ENCODE measurements around the gene SMIM36.
"Not testable (repeated sequence)": the region's sequence is repeated elsewhere in the genome, so short reads cannot be mapped to it uniquely, and the experiment has no call there.

Gene SMIM36

GRCh38 chr17:55454906-55455474, 56.3 kb downstream of the SMIM36 start:
- DNase-seq (ENCODE audit: low read depth in 2 of 2) = no peak

- no peak for DNase-seq (ENCODE audit: low read depth in 2 of 2)
Measured at GRCh38 chr17:55453839-55454557, 57.3 kb downstream of the SMIM36 start.

GRCh38 chr17:55452139-55452790, 59.0 kb downstream of the SMIM36 start:
- DNase-seq (ENCODE audit: low read depth in 2 of 2) = no peak

- DNase-seq (ENCODE audit: low read depth in 2 of 2) = no peak
Measured at GRCh38 chr17:55451758-55452138, 59.5 kb downstream of the SMIM36 start.

- no peak for DNase-seq (ENCODE audit: low read depth in 2 of 2)
Measured at GRCh38 chr17:55451203-55451641, 60.0 kb downstream of the SMIM36 start.

- no peak for DNase-seq (ENCODE audit: low read depth in 2 of 2)
Measured at GRCh38 chr17:55450232-55450825, 60.9 kb downstream of the SMIM36 start.

DNA sequence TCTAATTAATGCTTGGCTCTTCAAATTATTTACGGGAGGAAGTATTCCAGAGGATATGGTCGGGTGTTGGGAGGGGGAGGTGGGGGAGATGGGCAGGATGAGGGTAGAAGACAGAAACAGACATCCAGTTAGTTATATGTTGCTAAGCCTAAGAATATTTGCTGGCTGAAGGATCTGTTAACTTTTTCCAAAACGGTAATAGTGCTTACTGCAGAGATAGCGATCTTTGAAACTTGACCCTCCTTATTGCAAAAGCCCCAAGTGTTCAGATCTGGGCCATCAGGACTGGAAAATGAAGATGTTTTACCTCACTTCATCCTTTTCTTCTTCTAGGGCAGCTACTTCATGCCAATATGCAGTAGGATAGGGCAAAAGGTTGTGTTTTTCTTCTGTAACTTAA, 62.6 kb downstream of the SMIM36 start:
- no peak for DNase-seq (ENCODE audit: low read depth in 2 of 2)

DNA sequence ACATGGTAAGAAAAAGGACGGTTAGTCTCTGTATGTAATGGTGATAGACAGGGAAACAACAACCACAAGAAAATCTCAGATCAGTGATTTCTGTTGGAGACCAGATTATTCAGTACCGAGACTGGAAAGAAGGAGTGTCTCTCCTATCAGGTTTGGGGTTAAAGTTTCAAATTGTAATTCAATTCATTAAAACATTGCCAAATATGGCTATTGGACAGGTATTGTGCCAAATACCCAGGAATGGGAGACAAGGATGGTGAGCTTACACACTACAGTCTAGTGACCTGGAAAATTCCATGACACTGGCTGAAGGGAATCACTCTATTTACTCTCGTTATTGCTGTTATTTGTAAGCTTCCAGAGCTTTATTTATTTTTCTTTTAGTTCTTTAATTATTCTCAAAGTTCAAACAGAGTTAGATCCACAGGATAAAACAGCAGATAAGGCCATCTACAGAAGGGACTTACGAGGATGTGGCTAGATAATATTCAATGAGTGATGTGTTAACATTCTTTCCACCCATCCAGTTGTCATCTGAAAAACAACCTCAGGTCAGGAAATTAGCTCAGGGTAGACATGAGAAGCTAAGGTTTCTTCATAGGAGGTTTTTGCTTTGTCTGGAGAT, 64.6 kb downstream of the SMIM36 start:
- no peak for DNase-seq (ENCODE audit: low read depth in 2 of 2)

GRCh38 chr17:55446004-55446403, 65.2 kb downstream of the SMIM36 start:
- DNase-seq (ENCODE audit: low read depth in 2 of 2) = not testable (repeated sequence)

DNA sequence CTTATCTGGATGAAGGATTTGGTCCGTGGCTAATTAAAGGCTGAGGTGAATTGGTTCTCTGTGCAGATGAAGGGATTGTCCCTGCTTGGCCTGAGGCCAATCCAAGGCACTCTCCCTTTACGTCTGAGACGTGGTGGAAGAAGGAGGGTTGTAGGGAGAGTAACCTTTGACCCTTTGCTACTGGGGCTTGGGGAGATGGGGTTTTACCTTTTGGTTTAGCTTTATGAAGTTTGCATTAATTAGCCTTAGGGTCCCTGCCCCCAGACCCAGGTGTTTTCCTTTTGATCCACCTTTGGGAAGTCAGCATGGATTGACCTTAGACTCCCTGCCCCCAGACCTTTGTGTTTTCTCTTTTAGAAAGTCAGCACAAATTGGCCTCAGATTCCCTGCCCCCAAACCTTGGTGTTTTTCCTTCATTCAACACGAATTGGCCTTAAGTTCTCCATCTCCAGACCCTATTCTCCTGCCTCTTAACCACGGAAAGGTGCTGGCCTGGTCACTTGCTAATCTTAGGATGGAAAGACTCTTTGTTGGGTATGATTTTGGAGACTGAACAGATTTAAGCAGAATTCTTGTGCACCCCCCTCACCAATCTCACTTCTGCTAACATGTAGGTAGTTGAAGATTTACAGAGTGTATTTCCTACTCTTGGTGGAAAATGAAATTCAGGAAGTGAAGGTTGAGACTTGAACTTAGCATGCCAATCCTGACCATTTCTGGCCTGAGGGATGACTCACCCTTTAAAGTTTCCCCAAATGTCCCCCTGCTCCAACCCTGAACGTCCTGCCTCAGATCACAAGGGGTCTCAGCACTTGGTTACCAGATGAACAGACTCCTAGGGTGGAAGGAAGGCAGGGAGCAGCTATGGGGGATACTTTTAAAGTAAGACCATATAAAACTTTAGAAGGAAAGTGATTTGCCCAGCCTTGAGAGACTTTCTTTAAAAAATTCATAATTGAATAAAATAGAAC, 66.5 kb downstream of the SMIM36 start:
- DNase-seq (ENCODE audit: low read depth in 2 of 2) = no peak

DNA sequence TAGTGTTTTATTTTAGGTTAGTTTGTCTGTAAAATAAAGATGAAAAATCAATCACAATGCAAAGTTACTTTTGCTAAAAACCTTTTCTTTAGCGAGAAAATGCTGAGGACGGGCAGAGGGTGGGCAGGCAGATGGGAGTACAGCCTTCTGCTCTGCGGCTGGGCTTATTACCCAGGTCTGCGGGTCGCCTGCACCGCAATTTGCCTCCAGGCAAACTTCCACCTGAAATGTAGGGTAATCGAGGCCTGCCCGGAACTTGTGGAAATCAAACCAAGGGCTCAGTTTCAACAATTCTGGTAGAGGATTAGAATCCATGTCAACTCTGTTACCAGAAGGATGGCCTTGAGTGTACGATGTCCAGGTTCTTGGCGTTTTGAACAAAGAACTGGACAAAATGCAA, 67.3 kb downstream of the SMIM36 start:
- no peak for DNase-seq (ENCODE audit: low read depth in 2 of 2)

DNA sequence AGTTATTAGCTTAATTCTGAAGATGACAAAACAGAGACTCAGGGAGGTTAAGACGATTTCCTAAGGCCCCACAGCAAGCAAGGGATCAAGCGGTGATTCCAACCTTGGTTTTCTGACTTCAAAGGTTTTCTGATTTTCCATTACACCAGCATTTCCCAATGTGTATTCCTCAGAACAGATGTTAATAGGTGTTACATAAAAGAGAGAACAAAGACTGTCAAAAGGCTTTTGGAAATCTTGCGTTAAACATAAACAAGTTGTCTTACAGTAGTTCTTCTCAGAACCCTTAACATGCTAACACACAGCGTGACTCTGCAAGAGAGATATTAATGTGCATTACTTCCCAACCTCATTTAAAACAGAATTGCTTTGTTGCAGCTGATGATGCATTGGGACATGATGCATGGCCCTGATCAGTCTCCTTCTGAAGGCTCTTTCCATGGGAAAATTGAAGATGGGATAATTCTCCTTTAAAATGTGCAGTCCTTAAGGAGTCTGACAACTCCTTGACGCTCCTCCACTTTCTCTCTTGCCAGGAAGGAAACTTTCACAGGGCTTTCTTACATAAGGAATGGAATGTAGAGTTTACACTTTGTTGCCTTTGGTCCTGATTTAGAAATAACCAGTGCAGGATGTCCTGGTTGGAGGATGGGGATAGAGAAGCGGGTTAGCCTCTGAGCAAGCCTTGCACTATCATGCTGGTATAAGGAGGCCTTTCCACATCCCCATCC, 68.1 kb downstream of the SMIM36 start:
- no peak for DNase-seq (ENCODE audit: low read depth in 2 of 2)

GRCh38 chr17:55442462-55442861, 68.8 kb downstream of the SMIM36 start:
- DNase-seq (ENCODE audit: low read depth in 2 of 2) = no peak

- DNase-seq (ENCODE audit: low read depth in 2 of 2) = no peak
Measured at GRCh38 chr17:55441544-55441943, 69.7 kb downstream of the SMIM36 start.

- no peak for DNase-seq (ENCODE audit: low read depth in 2 of 2)
Measured at GRCh38 chr17:55440391-55440790, 70.9 kb downstream of the SMIM36 start.

GRCh38 chr17:55437159-55437605, 74.1 kb downstream of the SMIM36 start:
- DNase-seq (ENCODE audit: low read depth in 2 of 2) = no peak

DNA sequence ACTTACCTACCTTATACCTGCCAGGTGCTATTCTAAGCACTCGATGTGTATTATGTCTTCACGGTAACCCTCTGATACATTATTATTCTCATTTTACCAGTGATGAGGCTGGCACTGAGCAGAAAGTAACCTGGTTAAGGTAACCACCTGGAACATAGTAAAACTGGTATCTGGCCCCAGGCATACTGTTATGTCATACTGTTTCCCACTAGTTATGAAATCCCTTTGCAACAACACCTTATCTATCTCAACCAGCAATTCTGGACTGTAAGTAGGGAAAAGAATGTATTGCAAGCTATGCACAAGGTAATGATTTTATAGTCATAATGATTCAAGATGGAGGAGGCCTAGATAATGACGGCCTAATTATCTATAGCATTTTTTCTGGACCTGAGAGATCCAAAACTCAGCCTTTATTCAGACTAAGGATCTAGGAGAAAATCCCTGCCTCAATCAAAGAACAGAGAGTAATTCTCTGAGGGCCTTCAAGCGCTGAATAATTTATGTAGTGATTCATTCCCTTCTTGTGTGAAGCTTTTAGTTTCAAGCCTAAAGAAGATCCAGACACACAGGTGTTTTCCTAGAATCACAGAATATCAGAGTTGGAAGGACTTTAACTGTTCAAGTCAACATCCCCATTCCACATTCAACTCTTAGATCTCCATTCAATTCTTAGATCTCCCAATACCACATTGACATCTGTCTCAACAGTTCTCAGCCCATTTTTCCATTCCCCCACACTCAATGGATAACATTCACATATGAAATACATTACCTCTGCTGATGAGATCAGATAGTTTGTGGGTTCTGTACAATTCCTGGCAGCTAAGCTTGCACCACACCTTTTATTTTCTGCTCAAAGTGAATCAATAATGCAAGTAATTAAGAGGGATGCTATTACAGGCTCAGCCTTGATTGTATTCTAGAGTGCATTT, 74.8 kb downstream of the SMIM36 start:
- no peak for DNase-seq (ENCODE audit: low read depth in 2 of 2)

DNA sequence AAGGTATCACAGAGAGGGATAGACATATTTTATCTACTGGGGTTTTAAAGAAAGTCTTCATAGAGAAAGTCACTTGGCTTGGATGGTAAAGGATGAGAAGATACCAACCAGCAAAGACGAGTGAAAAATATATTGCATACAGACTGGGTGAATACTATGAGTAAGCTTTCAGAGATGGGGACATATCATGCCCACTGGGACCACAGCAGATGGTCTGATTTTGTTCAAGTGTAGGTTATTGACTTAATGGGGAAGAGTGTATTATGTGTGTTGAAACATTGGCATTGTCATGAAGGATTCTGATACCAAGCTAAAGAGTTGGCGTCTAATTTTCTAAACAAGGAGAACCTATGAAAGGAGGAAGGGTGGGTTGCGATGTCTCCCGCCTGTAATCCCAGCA, 75.8 kb downstream of the SMIM36 start:
- DNase-seq (ENCODE audit: low read depth in 2 of 2) = no peak

DNA sequence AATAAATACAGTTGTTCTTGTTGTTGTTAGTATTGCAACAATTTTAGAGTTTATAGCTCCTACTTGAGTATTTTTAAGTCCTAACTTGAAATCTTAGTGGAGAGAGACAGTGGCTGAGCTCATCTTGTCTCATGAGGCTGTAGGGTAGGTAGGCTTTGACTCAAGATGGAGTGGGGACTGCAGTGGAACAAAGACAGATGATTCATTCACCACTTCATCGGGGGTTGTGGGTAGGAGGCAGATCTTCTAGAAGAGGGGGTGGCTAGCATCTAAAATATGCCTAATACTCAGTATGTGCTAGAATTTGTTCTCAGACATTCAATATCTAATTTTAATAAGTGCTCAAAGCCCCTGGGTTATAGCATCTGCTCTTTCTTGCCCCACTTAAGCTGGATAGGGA, 76.5 kb downstream of the SMIM36 start:
- no peak for DNase-seq (ENCODE audit: low read depth in 2 of 2)
